Stomach smooth muscle (tissue), 2 donors: ENCODE measurements around the gene SVEP1.

Source experiments
- H3K27ac ChIP-seq: one replicate; pipeline ENCODE4 v1.7.0; 2013; ENCODE audit warnings: mild to moderate bottlenecking, low read length, inconsistent platforms
- H3K27me3 ChIP-seq, 2 donors: one replicate each; pipeline ENCODE4 v1.7.0; 2013; ENCODE audit warnings: low read length in 2 of 2; ENCODE audit not compliant: insufficient read depth in 2 of 2, control insufficient read depth in 1 of 2
- H3K36me3 ChIP-seq, 2 donors: one replicate each; pipeline ENCODE4 v1.7.0; 2013; ENCODE audit warnings: low read length in 2 of 2; ENCODE audit not compliant: control insufficient read depth in 2 of 2, insufficient read depth in 2 of 2
- H3K4me1 ChIP-seq: one replicate; pipeline ENCODE4 v1.7.0; 2013; ENCODE audit warnings: low read length; ENCODE audit not compliant: control insufficient read depth, insufficient read depth
- H3K4me3 ChIP-seq, 2 donors: one replicate each; pipeline ENCODE4 v1.7.0; 2013; ENCODE audit warnings: low read length in 2 of 2
- H3K9ac ChIP-seq, 2 donors: one replicate each; pipeline ENCODE4 v1.7.0; 2013; ENCODE audit warnings: low read length in 2 of 2, mild to moderate bottlenecking in 1 of 2
- H3K9me3 ChIP-seq, 2 donors: one replicate each; pipeline ENCODE4 v1.7.0; 2013; ENCODE audit warnings: low read length in 2 of 2; ENCODE audit not compliant: control insufficient read depth in 2 of 2
- donor health status: healthy.
- donor health status: Pancreatic carcinoma.

Gene SVEP1

DNA sequence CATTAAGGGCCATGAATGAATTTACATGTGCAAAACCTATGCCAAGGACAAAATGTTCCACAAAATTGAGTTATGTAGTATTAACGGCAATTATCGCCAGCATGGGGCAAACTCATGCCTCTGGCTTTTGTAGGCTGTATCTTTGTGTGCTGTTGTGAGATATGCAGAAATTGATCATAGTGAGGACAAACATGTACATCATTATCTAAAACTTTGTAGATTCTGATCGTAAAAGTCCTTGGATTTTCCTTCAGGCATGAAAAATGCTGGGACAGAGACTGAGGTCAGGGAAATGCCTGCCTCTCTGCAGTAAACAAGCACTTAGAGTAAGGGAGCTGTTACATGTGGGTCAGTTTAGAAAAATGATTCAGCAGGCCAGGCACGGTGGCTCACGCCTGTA, 236.0 kb downstream of the SVEP1 start:
- Histone ChIP-seq H3K27ac (no peak overlapping the region), H3K9me3 (no peaks in the 10 kb centered on the region), H3K27me3 (no peaks in the 10 kb centered on the region), H3K36me3 (no peaks in the 10 kb centered on the region), H3K9ac (no peak overlapping the region), H3K4me1 (no peaks in the 10 kb centered on the region), H3K4me3 (no peak overlapping the region)

DNA sequence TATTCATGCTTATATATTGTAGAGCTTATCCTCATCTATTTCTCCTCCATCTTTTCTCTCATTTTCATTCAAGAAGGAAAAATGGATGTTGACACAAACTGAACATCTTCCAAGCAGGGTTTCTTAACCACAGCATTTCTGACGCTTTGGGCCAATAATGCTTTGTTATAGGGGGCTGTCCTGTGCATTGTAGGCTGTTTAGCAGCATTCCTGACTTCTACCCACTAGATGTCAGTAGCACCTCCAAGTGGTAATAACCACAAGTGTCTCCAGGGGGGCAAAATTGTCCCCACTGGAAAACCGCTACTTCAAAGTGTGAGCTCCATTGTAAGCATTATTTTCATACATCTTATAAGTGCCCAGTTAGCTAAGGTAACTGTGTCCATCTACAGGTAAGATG, 239.2 kb downstream of the SVEP1 start:
- H3K27ac ChIP-seq = no peak overlapping the region
- H3K9me3 ChIP-seq = no peaks in the 10 kb centered on the region
- H3K36me3 ChIP-seq = no peaks in the 10 kb centered on the region
- no peaks in the 10 kb centered on the region for H3K27me3 ChIP-seq
- no peak overlapping the region for H3K4me3 ChIP-seq
- no peak overlapping the region for H3K9ac ChIP-seq
- H3K4me1 ChIP-seq = no peaks in the 10 kb centered on the region

DNA sequence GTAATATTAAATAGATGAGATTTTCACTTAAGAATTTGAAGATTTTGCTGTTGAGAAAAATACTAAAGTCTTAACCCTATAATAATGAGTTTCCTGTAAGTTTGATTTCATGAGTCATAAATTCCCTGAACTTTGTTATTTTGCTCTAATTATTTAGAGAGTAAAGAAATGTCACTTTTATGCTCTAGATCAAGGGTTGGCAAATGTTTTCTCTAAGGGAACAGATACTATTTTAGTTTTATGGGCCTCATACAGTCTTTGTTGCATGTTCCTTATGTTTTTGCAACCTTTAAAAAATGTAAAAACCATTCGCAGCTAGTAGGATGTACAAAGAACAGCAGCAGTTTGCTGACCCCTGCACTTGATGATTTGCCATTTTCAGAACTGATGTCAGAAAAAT, 241.4 kb downstream of the SVEP1 start:
- no peak overlapping the region for H3K9ac ChIP-seq
- peaks cover 0 to under 1% of the 10 kb centered on the region in 2 donors for H3K27me3 ChIP-seq
- no peaks in the 10 kb centered on the region for H3K4me1 ChIP-seq
- no peak overlapping the region for H3K4me3 ChIP-seq
- H3K9me3 ChIP-seq = no peaks in the 10 kb centered on the region
- no peaks in the 10 kb centered on the region for H3K36me3 ChIP-seq
- H3K27ac ChIP-seq = no peak overlapping the region

DNA sequence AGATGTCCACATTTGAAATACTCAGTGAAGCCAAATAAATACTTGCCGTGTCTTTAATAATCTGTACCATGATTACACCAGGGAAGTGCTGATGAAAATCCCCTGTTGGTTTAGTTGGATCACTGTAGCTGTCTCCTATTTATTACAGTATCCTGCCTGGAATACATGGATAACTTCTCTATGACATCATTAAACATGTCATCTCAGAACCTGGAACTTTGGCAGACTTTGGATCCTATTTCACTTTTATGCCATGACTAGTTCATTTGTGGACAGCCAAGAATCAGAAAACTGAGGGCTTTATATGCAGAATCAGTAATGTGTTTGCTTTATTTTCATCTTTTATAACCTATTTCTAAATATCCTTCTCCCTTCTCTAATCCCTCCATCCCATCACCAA, 241.8 kb downstream of the SVEP1 start, which contains the start of gene TXNDC8:
TXNDC8 (minus strand) TSS at position 137 of the 400 bp plus-strand sequence.
- peaks cover 0 to 2% of the 10 kb centered on the region in 2 donors for H3K27me3 ChIP-seq
- no peaks in the 10 kb centered on the region for H3K36me3 ChIP-seq
- H3K4me3 ChIP-seq = no peak within 1 kb of the TSS
- no peaks in the 10 kb centered on the region for H3K4me1 ChIP-seq
- H3K9me3 ChIP-seq = no peaks in the 10 kb centered on the region
- no peak within 1 kb of the TSS for H3K9ac ChIP-seq
- H3K27ac ChIP-seq = no peak within 1 kb of the TSS

DNA sequence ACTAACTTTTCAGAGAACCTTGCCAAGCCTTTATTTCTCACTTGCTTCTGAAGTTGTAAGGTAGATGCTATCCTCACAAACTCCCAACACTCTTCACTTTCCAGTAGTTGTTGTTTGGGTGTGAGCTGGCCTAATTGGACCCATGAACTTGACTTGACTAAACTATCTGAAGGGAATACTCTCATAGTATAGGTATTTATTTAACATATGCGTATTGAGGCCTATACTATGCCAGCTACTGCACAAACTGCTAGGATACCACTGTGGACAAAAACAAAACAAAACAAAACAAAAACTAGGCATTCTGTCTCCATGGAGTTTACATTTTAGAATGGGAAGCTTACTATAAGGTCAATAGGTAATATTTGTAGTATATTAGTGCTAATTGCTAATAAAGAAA, 243.2 kb downstream of the SVEP1 start:
- no peaks in the 10 kb centered on the region for H3K9me3 ChIP-seq
- H3K27ac ChIP-seq = no peak overlapping the region

DNA sequence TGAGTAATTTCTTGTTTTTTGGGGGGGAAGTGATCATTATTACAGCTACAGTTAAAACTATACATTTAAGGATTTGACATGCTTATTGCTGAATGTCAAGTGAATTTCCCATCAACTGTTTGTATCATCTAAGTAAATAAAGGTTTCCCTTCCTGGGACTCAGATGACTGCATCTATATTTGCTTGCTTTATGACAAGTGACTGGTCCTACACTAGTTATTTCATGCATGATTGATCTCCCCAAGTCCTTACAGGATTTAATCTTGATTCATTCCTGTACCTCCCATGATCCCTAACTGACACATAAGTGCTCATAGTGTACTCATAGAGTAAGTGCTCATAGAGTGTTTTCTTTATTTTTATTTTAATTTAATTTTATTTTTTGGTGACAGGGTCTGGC, 244.7 kb downstream of the SVEP1 start:
- Histone ChIP-seq H3K4me1 (no peaks in the 10 kb centered on the region), H3K9me3 (no peaks in the 10 kb centered on the region), H3K9ac (no peak overlapping the region), H3K27ac (no peak overlapping the region), H3K27me3 (peaks cover 0 to 2% of the 10 kb centered on the region in 2 donors), H3K4me3 (no peak overlapping the region), H3K36me3 (no peaks in the 10 kb centered on the region)

More for the DNA sequence above, 243.2 kb downstream of the SVEP1 start:
- no peak overlapping the region for H3K9ac ChIP-seq
- H3K36me3 ChIP-seq = no peaks in the 10 kb centered on the region
- H3K4me1 ChIP-seq = no peaks in the 10 kb centered on the region
- H3K4me3 ChIP-seq = no peak overlapping the region
- H3K27me3 ChIP-seq = peaks cover 0 to 2% of the 10 kb centered on the region in 2 donors

DNA sequence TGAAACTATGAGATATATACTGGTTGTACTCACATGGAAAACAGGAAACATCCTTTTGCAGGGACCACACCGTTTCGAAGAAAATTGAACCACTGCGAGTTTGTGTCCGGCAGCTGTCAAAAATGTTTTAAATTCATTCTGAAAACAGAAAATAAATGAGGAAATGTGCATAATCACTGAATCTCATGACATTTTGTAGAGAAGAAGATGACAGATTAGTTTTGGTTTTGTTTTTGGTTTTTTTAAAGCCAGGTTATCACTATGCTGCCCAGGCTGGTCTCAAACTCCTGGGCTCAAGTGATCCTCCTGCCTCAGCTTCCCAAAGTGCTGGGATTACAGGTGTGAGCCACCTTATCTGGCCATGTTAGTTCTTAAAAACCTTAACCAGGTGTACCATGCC, 245.4 kb downstream of the SVEP1 start:
- Histone ChIP-seq H3K4me3 (no peak overlapping the region), H3K27me3 (peaks cover 0 to 2% of the 10 kb centered on the region in 2 donors), H3K36me3 (no peaks in the 10 kb centered on the region), H3K4me1 (no peaks in the 10 kb centered on the region), H3K9ac (no peak overlapping the region), H3K9me3 (no peaks in the 10 kb centered on the region), H3K27ac (no peak overlapping the region)

DNA sequence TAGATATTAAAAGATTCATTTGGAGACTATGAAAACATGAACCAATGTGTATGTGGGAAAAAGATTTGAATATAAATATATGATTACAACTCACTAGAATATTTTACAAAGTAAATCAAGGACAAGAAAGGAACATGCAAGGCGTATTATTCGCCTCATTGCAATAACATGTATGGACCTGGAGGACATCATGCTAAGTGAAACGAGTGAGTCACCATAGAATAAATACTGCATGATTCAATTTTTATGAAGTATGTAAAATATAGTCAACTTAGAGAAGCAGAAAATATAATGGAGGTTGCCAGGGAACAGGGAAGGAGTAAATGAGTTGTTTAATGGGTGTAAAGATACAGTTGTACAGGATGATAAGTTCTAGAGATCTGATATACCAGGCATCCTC, 246.8 kb downstream of the SVEP1 start:
- Histone ChIP-seq H3K9me3 (no peaks in the 10 kb centered on the region), H3K4me3 (no peak overlapping the region), H3K27ac (no peak overlapping the region), H3K27me3 (peaks cover 0 to 2% of the 10 kb centered on the region in 2 donors), H3K4me1 (no peaks in the 10 kb centered on the region), H3K36me3 (no peaks in the 10 kb centered on the region), H3K9ac (no peak overlapping the region)

DNA sequence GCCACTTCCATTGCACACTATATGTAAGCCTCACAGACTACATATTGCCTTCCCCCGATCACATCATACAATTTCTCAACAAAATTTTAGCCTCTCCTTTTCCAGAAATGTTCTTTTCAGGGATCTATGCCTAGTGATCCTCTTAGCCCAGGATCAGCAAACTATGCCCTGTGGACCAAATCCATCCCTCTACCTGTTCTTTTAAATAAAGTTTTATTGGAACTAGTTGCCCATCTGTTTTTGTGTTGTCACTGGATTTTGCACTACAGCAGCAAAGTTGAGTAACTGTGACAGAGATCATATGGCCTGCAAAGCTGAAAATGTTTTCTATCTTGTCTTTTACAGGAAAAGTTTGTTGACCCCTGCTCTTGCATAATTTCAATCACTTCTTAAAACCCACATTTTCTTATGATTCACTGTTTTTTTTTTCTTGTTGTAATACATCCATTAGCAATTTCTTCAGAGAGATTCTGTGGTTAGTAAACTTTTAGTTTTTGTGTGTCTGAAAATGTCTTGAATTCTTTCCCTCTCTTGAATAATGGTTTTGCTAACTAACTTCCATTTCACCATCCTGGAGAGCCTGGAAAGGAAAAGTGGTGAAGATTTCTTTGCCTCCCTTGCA, 248.9 kb downstream of the SVEP1 start:
- Histone ChIP-seq H3K4me1 (no peaks in the 10 kb centered on the region), H3K27ac (no peak overlapping the region), H3K9me3 (no peaks in the 10 kb centered on the region), H3K27me3 (peaks cover 0 to 2% of the 10 kb centered on the region in 2 donors), H3K4me3 (no peak overlapping the region), H3K36me3 (no peaks in the 10 kb centered on the region), H3K9ac (no peak overlapping the region)

DNA sequence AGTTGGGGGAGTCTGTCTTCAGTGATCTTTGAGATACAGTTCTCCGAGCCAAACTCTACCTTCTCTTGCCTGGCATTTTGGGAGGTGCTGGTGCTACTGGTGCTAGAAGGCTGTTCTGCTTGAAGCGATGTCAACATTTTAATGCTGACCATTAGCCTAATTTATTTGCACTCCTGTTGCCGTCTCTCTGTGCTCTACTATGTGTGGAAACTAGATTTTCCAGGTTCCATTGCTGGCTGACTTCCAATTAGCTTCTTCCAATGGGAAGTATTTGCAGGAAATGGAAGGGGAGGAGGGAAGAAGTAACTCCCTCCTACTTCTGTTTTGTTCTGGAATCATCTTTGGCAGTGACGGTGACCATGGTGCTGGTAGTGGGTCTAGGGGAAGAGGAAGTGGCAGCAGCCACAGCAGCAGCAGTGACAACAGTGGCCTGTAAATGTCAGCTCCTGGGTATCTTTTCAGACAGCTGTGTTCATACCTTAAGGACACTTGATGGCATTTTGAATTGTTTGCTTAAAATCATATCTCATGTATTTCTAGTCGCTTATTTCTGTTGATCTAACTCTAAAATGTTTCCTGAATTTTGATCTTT, 249.8 kb downstream of the SVEP1 start:
- no peaks in the 10 kb centered on the region for H3K4me1 ChIP-seq
- H3K27me3 ChIP-seq = peaks cover 0 to 2% of the 10 kb centered on the region in 2 donors
- no peak overlapping the region for H3K27ac ChIP-seq

DNA sequence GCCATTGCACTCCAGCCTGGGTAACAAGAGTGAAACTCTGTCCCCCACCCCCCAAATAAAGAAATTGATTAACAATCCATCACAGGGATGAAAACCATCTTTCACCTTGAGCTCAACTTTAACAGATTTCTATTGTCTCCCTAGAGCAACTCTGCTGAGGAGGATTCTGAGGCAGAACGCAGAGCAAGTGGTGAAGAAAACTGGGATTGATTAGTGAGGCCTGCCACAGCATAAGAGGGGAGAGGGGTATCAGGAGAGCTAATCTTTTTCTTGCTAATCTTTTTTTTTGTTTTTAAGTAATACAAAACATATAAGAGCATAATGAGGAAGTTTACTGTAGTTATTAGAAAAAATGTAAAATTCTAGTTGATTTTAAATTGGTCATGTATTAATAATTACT, 250.8 kb downstream of the SVEP1 start:
- H3K27ac ChIP-seq = no peak overlapping the region
- H3K4me3 ChIP-seq = no peak overlapping the region
- no peaks in the 10 kb centered on the region for H3K9me3 ChIP-seq
- no peaks in the 10 kb centered on the region for H3K36me3 ChIP-seq
- no peak overlapping the region for H3K9ac ChIP-seq
- H3K27me3 ChIP-seq = peaks cover 0 to 2% of the 10 kb centered on the region in 2 donors
- no peaks in the 10 kb centered on the region for H3K4me1 ChIP-seq

More for the DNA sequence above, 249.8 kb downstream of the SVEP1 start:
- H3K4me3 ChIP-seq = no peak overlapping the region
- no peak overlapping the region for H3K9ac ChIP-seq
- H3K36me3 ChIP-seq = no peaks in the 10 kb centered on the region
- H3K9me3 ChIP-seq = no peaks in the 10 kb centered on the region
